ENCODE results near the gene TSR1.

DNA sequence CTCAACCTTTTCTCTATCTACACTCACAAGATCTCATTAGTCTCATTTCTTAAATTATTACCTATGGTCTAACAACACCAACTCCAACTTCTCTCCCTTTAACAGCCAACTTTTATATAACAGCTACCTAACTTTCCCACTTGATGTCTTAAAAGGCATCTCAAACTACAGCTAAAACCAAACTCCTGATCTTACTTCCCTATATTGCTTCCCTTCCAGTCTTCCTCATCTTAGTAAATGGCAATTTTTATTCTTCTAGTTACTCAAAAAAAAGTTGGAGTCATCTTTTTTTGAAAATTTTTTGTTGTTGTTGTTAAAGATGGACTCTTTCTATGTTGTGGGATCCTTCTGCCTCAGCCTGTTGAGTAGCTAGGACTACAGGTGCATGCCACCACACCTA lies 17.2 kb downstream of the TSR1 start:
- TF ChIP-seq, protein P1, sequence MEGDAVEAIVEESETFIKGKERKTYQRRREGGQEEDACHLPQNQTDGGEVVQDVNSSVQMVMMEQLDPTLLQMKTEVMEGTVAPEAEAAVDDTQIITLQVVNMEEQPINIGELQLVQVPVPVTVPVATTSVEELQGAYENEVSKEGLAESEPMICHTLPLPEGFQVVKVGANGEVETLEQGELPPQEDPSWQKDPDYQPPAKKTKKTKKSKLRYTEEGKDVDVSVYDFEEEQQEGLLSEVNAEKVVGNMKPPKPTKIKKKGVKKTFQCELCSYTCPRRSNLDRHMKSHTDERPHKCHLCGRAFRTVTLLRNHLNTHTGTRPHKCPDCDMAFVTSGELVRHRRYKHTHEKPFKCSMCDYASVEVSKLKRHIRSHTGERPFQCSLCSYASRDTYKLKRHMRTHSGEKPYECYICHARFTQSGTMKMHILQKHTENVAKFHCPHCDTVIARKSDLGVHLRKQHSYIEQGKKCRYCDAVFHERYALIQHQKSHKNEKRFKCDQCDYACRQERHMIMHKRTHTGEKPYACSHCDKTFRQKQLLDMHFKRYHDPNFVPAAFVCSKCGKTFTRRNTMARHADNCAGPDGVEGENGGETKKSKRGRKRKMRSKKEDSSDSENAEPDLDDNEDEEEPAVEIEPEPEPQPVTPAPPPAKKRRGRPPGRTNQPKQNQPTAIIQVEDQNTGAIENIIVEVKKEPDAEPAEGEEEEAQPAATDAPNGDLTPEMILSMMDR (IDR thresholded peaks at IDR 0.05; ENCODE audit: insufficient read depth, low read depth, low read length): no peak
- no peak for TF ChIP-seq EZH2 (IDR thresholded peaks at IDR 0.05; ENCODE audit: insufficient read depth, low read length)
